KBM-7 (cell line): Measurements from ENCODE around the gene FHIT.

Experiments
- DNase-seq: peaks from one replicate; pipeline ENCODE4 v3.0.0-alpha.2; 2015
- in situ Hi-C: fragments of 300-500 bp; cut with MboI; formaldehyde crosslinking; loops from 2 replicates; pipeline ENCODE4 v1.14.3; 2020; ENCODE audit warnings: low sequenced_read_pairs, low pct_unique_long_range_greater_than_20kb, mixed read lengths

FHIT gene

GRCh38 chr3:60322298-60322856 lies 928.9 kb downstream of the FHIT start:
- no peak for DNase-seq
- in situ Hi-C loops = no loop called here

GRCh38 chr3:60319179-60319858 lies 931.9 kb downstream of the FHIT start:
- no peak for DNase-seq
- in situ Hi-C loops = no loop called here

GRCh38 chr3:60316121-60316797 lies 935.0 kb downstream of the FHIT start:
- no peak for DNase-seq
- in situ Hi-C loops = no loop called here

- DNase-seq = no peak
- in situ Hi-C loops = no loop called here
Measured at GRCh38 chr3:60313951-60314461, 937.2 kb downstream of the FHIT start.

- no peak for DNase-seq
- in situ Hi-C loops = no loop called here
Measured at GRCh38 chr3:60313231-60313798, 937.9 kb downstream of the FHIT start.

GRCh38 chr3:60309539-60310268 lies 941.5 kb downstream of the FHIT start:
- DNase-seq = peak; percentile 7
- in situ Hi-C loops = no loop called here

GRCh38 chr3:60308808-60309207 lies 942.4 kb downstream of the FHIT start:
- no peak for DNase-seq
- in situ Hi-C loops = no loop called here

- in situ Hi-C loops = no loop called here
- no peak for DNase-seq
Measured at GRCh38 chr3:60307562-60308199, 943.6 kb downstream of the FHIT start.

- in situ Hi-C loops = no loop called here
- no peak for DNase-seq
Measured at GRCh38 chr3:60304112-60304511, 947.1 kb downstream of the FHIT start.

GRCh38 chr3:60303160-60303559 lies 948.1 kb downstream of the FHIT start:
- in situ Hi-C loops = no loop called here
- DNase-seq = no peak

GRCh38 chr3:60301142-60301541 lies 950.1 kb downstream of the FHIT start:
- in situ Hi-C loops = no loop called here
- no peak for DNase-seq

GRCh38 chr3:60298141-60298540 lies 953.1 kb downstream of the FHIT start:
- in situ Hi-C loops = no loop called here
- DNase-seq = no peak

- no peak for DNase-seq
- in situ Hi-C loops = no loop called here
Measured at GRCh38 chr3:60294181-60294580, 957.1 kb downstream of the FHIT start.

- in situ Hi-C loops = no loop called here
- DNase-seq = no peak
Measured at GRCh38 chr3:60291115-60291514, 960.1 kb downstream of the FHIT start.

- in situ Hi-C loops = no loop called here
- DNase-seq = no peak
Measured at GRCh38 chr3:60290122-60290492, 961.1 kb downstream of the FHIT start.

GRCh38 chr3:60289341-60290121 lies 961.7 kb downstream of the FHIT start:
- no peak for DNase-seq
- in situ Hi-C loops = no loop called here

GRCh38 chr3:60282866-60283265 lies 968.4 kb downstream of the FHIT start:
- DNase-seq = no peak
- in situ Hi-C loops = no loop called here

GRCh38 chr3:60281970-60282369 lies 969.3 kb downstream of the FHIT start:
- in situ Hi-C loops = no loop called here
- DNase-seq = no peak
